Breast epithelium (tissue), 4 donors: ENCODE measurements around the gene NUDT6. TPM values are rescaled to one million over a fixed set of nuclear protein-coding genes. Genes with fewer than 3 reads are reported as not detected.
"Not testable (repeated sequence)": the region's sequence is repeated elsewhere in the genome, so short reads cannot be mapped to it uniquely, and the experiment has no call there.

Experiments
- DNase-seq, 2 donors: peaks; one replicate each; pipeline ENCODE4 v3.0.0-alpha.2; 2019; ENCODE audit warnings: low spot score in 2 of 2
- H3K27ac ChIP-seq, 2 donors: fragments of 200-600 bp; sonication (generic) in 1 of 2; one replicate each; pipeline ENCODE4 v1.5.1; 2016 to 2019; ENCODE audit warnings: mild to moderate bottlenecking in 1 of 2
- H3K27me3 ChIP-seq, 2 donors: fragments of 200-600 bp; sonication (generic) in 1 of 2; one replicate each; pipeline versions ENCODE4 v1.5.1 to v1.6.0; 2017 to 2019; ENCODE audit warnings: control low read depth in 1 of 2, mild to moderate bottlenecking in 1 of 2
- H3K36me3 ChIP-seq: fragments of 200-600 bp; one replicate; pipeline ENCODE4 v1.5.1; 2019
- H3K4me1 ChIP-seq, 2 donors: fragments of 200-600 bp; sonication (generic); one replicate each; pipeline ENCODE4 v1.5.1; 2016 to 2019; ENCODE audit warnings: control low read depth in 1 of 2
- H3K4me3 ChIP-seq, 3 donors: fragments of 200-600 bp; sonication (generic); 1 replicate in 2 of 3; 2 replicates in 1 of 3; pipeline ENCODE4 v1.5.1; 2016 to 2019; ENCODE audit warnings: mild to moderate bottlenecking in 3 of 3, moderate library complexity in 2 of 3
- H3K9me3 ChIP-seq, 2 donors: fragments of 200-600 bp; sonication (generic) in 1 of 2; one replicate each; pipeline ENCODE4 v1.5.1; 2016 to 2019; ENCODE audit warnings: control low read depth in 1 of 2
- POLR2A ChIP-seq: fragments of 450-650 bp; IDR thresholded peaks from one replicate; pipeline ENCODE4 v1.6.1; 2016; ENCODE audit warnings: antibody characterized with exemption, mild to moderate bottlenecking, moderate library complexity
- POLR2AphosphoS5 ChIP-seq, 3 donors: sonication (generic); formaldehyde crosslinking; IDR thresholded peaks; one replicate each; pipeline ENCODE4 v1.6.1; 2017; ENCODE audit warnings: antibody characterized with exemption in 3 of 3
- intact Hi-C: fragments of 100-400 bp; cut with DNase I; formaldehyde crosslinking; loops from one replicate; pipeline ENCODE4 v1.15.1; 2023; ENCODE audit warnings: low total_unique reads
- total RNA-seq, 3 donors: library from RNA; depleted of rRNA; stranded (reverse); fragments of >200 nt; gene quantifications; one replicate each; pipeline ENCODE4 v1.1.0, GENCODE V29; 2016
- TF ChIP-seq, protein P1 (sequence below), 3 donors: fragments of 450-650 bp; IDR thresholded peaks; one replicate each; pipeline ENCODE4 v1.5.1; 2016 to 2017; ENCODE audit warnings: antibody characterized with exemption in 3 of 3, mild to moderate bottlenecking in 3 of 3, moderate library complexity in 3 of 3

Gene NUDT6
- total RNA-seq, 3 donors from 2014 or later, result 8.2 to 10.8 (median 8.5) TPM

DNA sequence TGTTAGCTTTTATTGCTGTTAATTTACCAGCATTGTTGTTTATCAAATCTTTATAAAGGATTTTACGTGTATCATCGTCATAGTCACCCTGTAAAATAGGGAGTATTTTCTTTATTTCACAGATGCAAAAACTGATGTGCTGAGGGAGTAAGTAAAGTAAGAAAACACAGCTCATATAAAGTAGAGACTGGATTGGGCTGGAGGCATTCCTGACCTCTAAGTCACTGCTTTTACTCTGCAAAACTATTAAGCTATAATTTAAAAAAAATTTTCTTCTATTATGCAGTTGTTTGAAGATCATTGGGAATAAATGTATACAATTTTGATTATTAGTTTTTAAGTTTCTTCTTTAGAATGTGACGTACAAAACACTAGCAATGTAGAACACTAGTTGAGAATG lies 45.9 kb downstream of the NUDT6 start:
- no peaks in the 10 kb centered on the region for H3K36me3 ChIP-seq
- no peak for DNase-seq
- no peaks in the 10 kb centered on the region for H3K9me3 ChIP-seq
- intact Hi-C loops, result no loop called here
- no peaks in the 10 kb centered on the region for H3K4me1 ChIP-seq
- TF ChIP-seq, protein P1, sequence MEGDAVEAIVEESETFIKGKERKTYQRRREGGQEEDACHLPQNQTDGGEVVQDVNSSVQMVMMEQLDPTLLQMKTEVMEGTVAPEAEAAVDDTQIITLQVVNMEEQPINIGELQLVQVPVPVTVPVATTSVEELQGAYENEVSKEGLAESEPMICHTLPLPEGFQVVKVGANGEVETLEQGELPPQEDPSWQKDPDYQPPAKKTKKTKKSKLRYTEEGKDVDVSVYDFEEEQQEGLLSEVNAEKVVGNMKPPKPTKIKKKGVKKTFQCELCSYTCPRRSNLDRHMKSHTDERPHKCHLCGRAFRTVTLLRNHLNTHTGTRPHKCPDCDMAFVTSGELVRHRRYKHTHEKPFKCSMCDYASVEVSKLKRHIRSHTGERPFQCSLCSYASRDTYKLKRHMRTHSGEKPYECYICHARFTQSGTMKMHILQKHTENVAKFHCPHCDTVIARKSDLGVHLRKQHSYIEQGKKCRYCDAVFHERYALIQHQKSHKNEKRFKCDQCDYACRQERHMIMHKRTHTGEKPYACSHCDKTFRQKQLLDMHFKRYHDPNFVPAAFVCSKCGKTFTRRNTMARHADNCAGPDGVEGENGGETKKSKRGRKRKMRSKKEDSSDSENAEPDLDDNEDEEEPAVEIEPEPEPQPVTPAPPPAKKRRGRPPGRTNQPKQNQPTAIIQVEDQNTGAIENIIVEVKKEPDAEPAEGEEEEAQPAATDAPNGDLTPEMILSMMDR (IDR thresholded peaks at IDR 0.05), result no peak
- no peak for TF ChIP-seq POLR2A
- no peak for TF ChIP-seq POLR2AphosphoS5 (IDR thresholded peaks at IDR 0.05)
- no peaks in the 10 kb centered on the region for H3K27me3 ChIP-seq
- no peak overlapping the region for H3K4me3 ChIP-seq
- no peak overlapping the region for H3K27ac ChIP-seq

DNA sequence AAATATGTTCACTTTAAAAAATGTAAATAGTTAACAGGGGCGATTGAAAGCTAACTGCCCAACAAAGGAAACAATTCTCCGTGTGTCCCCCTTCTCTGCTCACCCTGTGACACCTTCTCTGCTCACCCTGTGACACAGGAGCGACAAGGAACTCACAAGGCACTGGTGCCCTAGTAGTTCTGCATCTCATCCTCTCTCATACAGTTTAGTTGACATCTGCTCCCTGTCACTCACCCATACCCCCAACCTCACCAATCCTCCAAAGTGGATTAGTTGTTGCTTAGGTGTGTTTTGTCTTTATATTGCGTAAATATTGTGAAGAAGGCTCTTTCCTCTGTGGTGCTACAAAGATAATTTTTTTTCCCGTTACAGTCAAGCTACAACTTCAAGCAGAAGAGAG lies 46.4 kb downstream of the NUDT6 start:
- Histone ChIP-seq H3K27ac (no peak overlapping the region), H3K4me3 (no peak overlapping the region), H3K9me3 (no peaks in the 10 kb centered on the region), H3K4me1 (no peaks in the 10 kb centered on the region), H3K36me3 (no peaks in the 10 kb centered on the region), H3K27me3 (no peaks in the 10 kb centered on the region)
- intact Hi-C loops, result no loop called here
- TF ChIP-seq, protein P1 (IDR thresholded peaks at IDR 0.05), result no peak
- no peak for TF ChIP-seq POLR2AphosphoS5 (IDR thresholded peaks at IDR 0.05)
- TF ChIP-seq POLR2A, result no peak
- no peak for DNase-seq

DNA sequence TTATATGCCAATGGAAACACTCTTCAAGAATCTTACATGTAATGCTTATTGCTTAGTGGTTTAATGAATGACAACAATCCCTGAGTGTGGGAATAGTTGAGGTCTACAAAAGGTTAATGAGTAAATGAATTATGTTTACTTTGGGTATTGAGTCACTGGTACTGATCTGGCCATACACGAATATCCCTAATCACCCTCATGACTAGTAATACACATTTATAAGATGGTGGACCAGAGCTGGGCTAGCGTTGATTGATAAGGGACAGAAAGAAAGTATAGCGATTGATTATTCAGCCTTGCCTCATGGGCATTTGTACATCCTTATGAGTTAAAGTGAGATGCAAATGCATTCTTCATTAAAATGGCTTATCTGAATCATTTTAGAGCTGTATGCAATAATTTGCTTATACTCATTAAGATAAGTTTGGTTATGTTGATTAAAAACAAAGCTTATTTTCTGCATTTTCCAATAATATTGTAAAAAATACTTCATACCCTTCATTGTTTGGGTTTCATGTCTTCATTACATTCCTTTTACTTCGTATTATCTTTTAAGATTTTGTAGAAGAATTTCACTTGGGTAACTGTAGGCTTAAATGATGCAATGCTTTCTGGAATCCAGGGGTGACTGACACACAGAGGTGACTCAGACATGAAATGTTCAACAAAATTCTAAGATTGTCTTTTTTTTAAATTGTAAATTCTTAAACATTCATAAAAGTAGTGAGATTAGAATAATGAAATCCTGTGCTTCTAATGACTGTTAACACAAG lies 48.4 kb downstream of the NUDT6 start:
- Histone ChIP-seq H3K27me3 (no peaks in the 10 kb centered on the region), H3K36me3 (no peaks in the 10 kb centered on the region), H3K4me1 (no peaks in the 10 kb centered on the region), H3K4me3 (no peak overlapping the region), H3K9me3 (no peaks in the 10 kb centered on the region), H3K27ac (no peak overlapping the region)
- TF ChIP-seq, protein P1 (IDR thresholded peaks at IDR 0.05), result no peak
- TF ChIP-seq POLR2AphosphoS5 (IDR thresholded peaks at IDR 0.05) (no peak), POLR2A (no peak)
- intact Hi-C loops, result no loop called here
- no peak for DNase-seq

DNA sequence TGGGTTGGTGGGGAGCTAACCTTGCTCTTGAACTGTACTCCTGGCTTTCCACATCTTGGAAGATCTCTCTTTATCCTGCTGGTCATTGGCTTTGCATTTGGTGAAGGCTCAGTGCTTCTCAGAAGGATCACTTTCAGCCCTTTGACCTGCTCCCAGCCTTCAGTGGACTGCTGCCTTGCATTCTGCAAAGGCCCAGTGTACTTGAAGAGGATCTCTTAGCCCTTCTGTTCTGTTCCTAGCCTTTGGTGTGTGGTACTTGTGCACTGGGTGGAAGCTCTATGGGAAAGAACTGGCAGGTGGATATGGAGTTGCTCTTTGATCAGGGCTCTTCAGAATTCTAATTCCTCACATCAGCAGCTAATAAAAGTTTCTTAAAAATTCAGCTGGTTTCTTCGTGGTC lies 49.3 kb downstream of the NUDT6 start:
- H3K4me1 ChIP-seq, result no peaks in the 10 kb centered on the region
- H3K4me3 ChIP-seq, result no peak overlapping the region
- no peaks in the 10 kb centered on the region for H3K36me3 ChIP-seq
- intact Hi-C loops, result no loop called here
- H3K27ac ChIP-seq, result no peak overlapping the region
- TF ChIP-seq POLR2AphosphoS5 (IDR thresholded peaks at IDR 0.05), result no peak
- TF ChIP-seq, protein P1 (IDR thresholded peaks at IDR 0.05), result no peak
- TF ChIP-seq POLR2A, result no peak
- H3K27me3 ChIP-seq, result no peaks in the 10 kb centered on the region
- DNase-seq, result no peak
- no peaks in the 10 kb centered on the region for H3K9me3 ChIP-seq

DNA sequence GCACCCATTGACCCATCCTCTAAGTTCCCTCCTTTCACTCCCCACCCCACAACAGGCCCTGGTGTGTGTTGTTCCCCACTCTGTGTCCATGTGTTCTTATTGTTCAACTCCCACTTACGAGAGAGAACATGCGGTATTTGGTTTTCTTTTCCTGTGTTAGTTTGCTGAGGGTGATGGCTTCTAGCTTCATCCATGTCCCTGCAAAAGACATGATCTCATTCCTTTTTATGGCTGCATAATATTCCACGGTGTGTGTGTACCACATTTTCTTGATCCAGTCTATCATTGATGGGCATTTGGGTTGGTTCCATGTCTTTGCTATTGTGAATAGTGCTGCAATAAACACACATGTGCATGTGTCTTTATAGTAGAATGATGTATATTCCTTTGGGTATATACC lies 54.2 kb downstream of the NUDT6 start:
- H3K36me3 ChIP-seq, intact Hi-C loops: not testable (repeated sequence)

More for the DNA sequence above, 54.2 kb downstream of the NUDT6 start:
- not testable (repeated sequence) for H3K27me3 ChIP-seq, H3K9me3 ChIP-seq, H3K4me1 ChIP-seq, H3K4me3 ChIP-seq, DNase-seq, H3K27ac ChIP-seq
